CD4-positive, alpha-beta memory T cell (primary cell): ENCODE results near the gene FLT1. TPM values are rescaled to one million over a fixed set of nuclear protein-coding genes. Genes with fewer than 3 reads are reported as not detected.

Source experiments
- CTCF ChIA-PET: fragments of 350-600 bp; sonication (Branson Sonifier 250); formaldehyde crosslinking; loops from one replicate; lab custom pipeline; 2021; ENCODE audit warnings: inconsistent platforms; ENCODE audit not compliant: partially characterized antibody; lab: Charles Lee
- POLR2A ChIA-PET: fragments of 350-600 bp; sonication (Branson Sonifier 250); formaldehyde crosslinking; loops from one replicate; lab custom pipeline; 2021; ENCODE audit not compliant: partially characterized antibody; lab: Charles Lee
- DNase-seq, 5 donors: peaks; one replicate each; pipeline versions ENCODE4 v3.0.0 to v3.0.0-alpha.2; 2020 to 2022; ENCODE audit warnings: mixed read lengths in 1 of 5
- H3K27ac ChIP-seq: one replicate; pipeline ENCODE4 v1.7.0; 2013; ENCODE audit warnings: low read depth, low read length
- H3K27me3 ChIP-seq: 2 replicates; pipeline ENCODE4 v1.7.0; 2013; ENCODE audit warnings: mild to moderate bottlenecking, low read length, moderate library complexity; ENCODE audit not compliant: insufficient read depth
- H3K36me3 ChIP-seq: 2 replicates; pipeline ENCODE4 v1.7.0; 2013; ENCODE audit warnings: mild to moderate bottlenecking, low read length, moderate library complexity; ENCODE audit not compliant: insufficient read depth
- H3K4me1 ChIP-seq: 2 replicates; pipeline ENCODE4 v1.7.0; 2013; ENCODE audit warnings: mild to moderate bottlenecking, low read length, moderate library complexity; ENCODE audit not compliant: insufficient read depth
- H3K4me3 ChIP-seq, 2 donors: one replicate each; pipeline ENCODE4 v1.7.0; 2013; ENCODE audit warnings: low read length in 2 of 2, mild to moderate bottlenecking in 1 of 2
- H3K9me3 ChIP-seq, 2 donors: one replicate each; pipeline ENCODE4 v1.7.0; 2013; ENCODE audit warnings: low read length in 2 of 2, control low read depth in 1 of 2; ENCODE audit not compliant: control insufficient read depth in 1 of 2
- H3K27ac Mint-ChIP-seq, 7 donors: one replicate each; pipeline ENCODE4 v1.8.0; 2020 to 2021; ENCODE audit warnings: mixed read lengths in 7 of 7, mild to moderate bottlenecking in 6 of 7, inconsistent platforms in 3 of 7, moderate library complexity in 3 of 7
- H3K27me3 Mint-ChIP-seq, 2 donors: one replicate each; pipeline ENCODE4 v1.8.0; 2020 to 2021; ENCODE audit warnings: mixed read lengths in 2 of 2
- H3K36me3 Mint-ChIP-seq, 2 donors: one replicate each; pipeline ENCODE4 v1.8.0; 2020 to 2021; ENCODE audit warnings: mixed read lengths in 2 of 2, inconsistent platforms in 1 of 2, mild to moderate bottlenecking in 1 of 2
- H3K4me1 Mint-ChIP-seq, 4 donors: one replicate each; pipeline ENCODE4 v1.8.0; 2020 to 2021; ENCODE audit warnings: mixed read lengths in 4 of 4, mild to moderate bottlenecking in 1 of 4
- H3K4me3 Mint-ChIP-seq, 8 donors: one replicate each; pipeline ENCODE4 v1.8.0; 2020 to 2021; ENCODE audit warnings: mixed read lengths in 8 of 8, mild to moderate bottlenecking in 7 of 8, moderate library complexity in 6 of 8, inconsistent platforms in 3 of 8
- H3K9me3 Mint-ChIP-seq, 8 donors: one replicate each; pipeline ENCODE4 v1.8.0; 2020 to 2021; ENCODE audit warnings: mixed read lengths in 8 of 8, mild to moderate bottlenecking in 5 of 8, inconsistent platforms in 3 of 8, moderate library complexity in 1 of 8
- intact Hi-C: fragments of 100-400 bp; cut with micrococcal nuclease; formaldehyde crosslinking; loops from one replicate; pipeline ENCODE4 v1.15.1; 2023
- polyA plus RNA-seq, 2 donors: library from polyadenylated mRNA; unstranded; fragments of 300-500 nt; fragmentation: Illumina TruSeq; gene quantifications; one replicate each; pipeline ENCODE4 v1.2.3, GENCODE V29; 2021
- total RNA-seq, 2 experiments: library from RNA; stranded (reverse); gene quantifications; one replicate each; pipeline ENCODE4 v1.2.3, GENCODE V29; 2021

FLT1 gene
- total and polyA plus RNA-seq, 4 experiments from 2014 or later = 0.15 to 0.26 (median 0.25) TPM; not detected in 1

GRCh38 chr13:28425793-28426192 is 69.1 kb downstream of the FLT1 start:
- H3K36me3 Mint-ChIP-seq = peaks cover 0 to 3% of the 10 kb centered on the region in 2 donors
- Histone ChIP-seq H3K9me3 (no peaks in the 10 kb centered on the region), H3K27me3 (no peaks in the 10 kb centered on the region), H3K4me1 (peaks cover 9% of the 10 kb centered on the region), H3K36me3 (no peaks in the 10 kb centered on the region), H3K27ac (no peak overlapping the region), H3K4me3 (no peak overlapping the region)
- H3K4me1 Mint-ChIP-seq = peaks cover 7 to 12% (median 9%) of the 10 kb centered on the region in 4 donors
- H3K4me3 Mint-ChIP-seq = no peak overlapping the region
- H3K27me3 Mint-ChIP-seq = peaks cover 7 to 10% of the 10 kb centered on the region in 2 donors
- H3K27ac Mint-ChIP-seq = no peak overlapping the region
- CTCF ChIA-PET = interaction anchor here (0.9 kb wide), 1 partner anchor 109 kb away, joined by 3 read pairs; no protein-coding TSS in a partner anchor
- no peaks in the 10 kb centered on the region for H3K9me3 Mint-ChIP-seq
- POLR2A ChIA-PET = no interaction called here
- no peak for DNase-seq
- intact Hi-C loops = no loop called here

GRCh38 chr13:28424541-28424940 is 70.4 kb downstream of the FLT1 start:
- Histone ChIP-seq H3K4me3 (no peak overlapping the region), H3K27me3 (no peaks in the 10 kb centered on the region), H3K27ac (no peak overlapping the region), H3K9me3 (no peaks in the 10 kb centered on the region), H3K4me1 (peaks cover 9% of the 10 kb centered on the region), H3K36me3 (no peaks in the 10 kb centered on the region)
- H3K4me3 Mint-ChIP-seq = no peak overlapping the region
- peaks cover 0 to 3% of the 10 kb centered on the region in 2 donors for H3K36me3 Mint-ChIP-seq
- ChIA-PET CTCF (no interaction called here), POLR2A (no interaction called here)
- H3K27ac Mint-ChIP-seq = no peak overlapping the region
- H3K9me3 Mint-ChIP-seq = no peaks in the 10 kb centered on the region
- no peak for DNase-seq
- H3K27me3 Mint-ChIP-seq = peaks cover 7 to 10% of the 10 kb centered on the region in 2 donors
- H3K4me1 Mint-ChIP-seq = peaks cover 7 to 12% (median 9%) of the 10 kb centered on the region in 4 donors
- intact Hi-C loops = no loop called here

GRCh38 chr13:28423010-28423409 is 71.9 kb downstream of the FLT1 start:
- H3K4me1 ChIP-seq = peaks cover 9% of the 10 kb centered on the region
- DNase-seq = no peak
- H3K27ac Mint-ChIP-seq = no peak overlapping the region
- no peaks in the 10 kb centered on the region for H3K27me3 ChIP-seq
- H3K27me3 Mint-ChIP-seq = peaks cover 7 to 11% of the 10 kb centered on the region in 2 donors
- no peaks in the 10 kb centered on the region for H3K36me3 ChIP-seq
- peaks cover 0 to 3% of the 10 kb centered on the region in 2 donors for H3K36me3 Mint-ChIP-seq
- no peak overlapping the region for H3K4me3 ChIP-seq
- intact Hi-C loops = no loop called here
- peaks cover 7 to 12% (median 9%) of the 10 kb centered on the region in 4 donors for H3K4me1 Mint-ChIP-seq
- H3K9me3 Mint-ChIP-seq = no peaks in the 10 kb centered on the region
- POLR2A ChIA-PET = no interaction called here
- no peak overlapping the region for H3K27ac ChIP-seq
- CTCF ChIA-PET = no interaction called here
- no peaks in the 10 kb centered on the region for H3K9me3 ChIP-seq
- H3K4me3 Mint-ChIP-seq = peak overlapping the region in 2 of 8 donors; percentile 30 to 40

- Mint-ChIP-seq H3K27ac (no peak overlapping the region), H3K4me3 (no peak overlapping the region), H3K27me3 (peaks cover 9 to 14% of the 10 kb centered on the region in 2 donors), H3K4me1 (peaks cover 7 to 12% (median 9%) of the 10 kb centered on the region in 4 donors), H3K9me3 (no peaks in the 10 kb centered on the region), H3K36me3 (peaks cover 0 to 3% of the 10 kb centered on the region in 2 donors)
- CTCF ChIA-PET = no interaction called here
- DNase-seq = no peak
- H3K36me3 ChIP-seq = no peaks in the 10 kb centered on the region
- H3K27me3 ChIP-seq = no peaks in the 10 kb centered on the region
- H3K27ac ChIP-seq = no peak overlapping the region
- no peak overlapping the region for H3K4me3 ChIP-seq
- intact Hi-C loops = no loop called here
- POLR2A ChIA-PET = no interaction called here
- peaks cover 9% of the 10 kb centered on the region for H3K4me1 ChIP-seq
- H3K9me3 ChIP-seq = no peaks in the 10 kb centered on the region
Observed at GRCh38 chr13:28421676-28422410, 73.1 kb downstream of the FLT1 start.

- no peak overlapping the region for H3K4me3 ChIP-seq
- CTCF ChIA-PET = no interaction called here
- intact Hi-C loops = no loop called here
- H3K36me3 Mint-ChIP-seq = no peaks in the 10 kb centered on the region
- H3K27me3 ChIP-seq = no peaks in the 10 kb centered on the region
- no peaks in the 10 kb centered on the region for H3K36me3 ChIP-seq
- no peak overlapping the region for H3K27ac Mint-ChIP-seq
- POLR2A ChIA-PET = no interaction called here
- no peak overlapping the region for H3K4me3 Mint-ChIP-seq
- peaks cover 8 to 12% of the 10 kb centered on the region in 2 donors for H3K27me3 Mint-ChIP-seq
- peaks cover 7 to 12% (median 9%) of the 10 kb centered on the region in 4 donors for H3K4me1 Mint-ChIP-seq
- H3K9me3 Mint-ChIP-seq = no peaks in the 10 kb centered on the region
- no peaks in the 10 kb centered on the region for H3K9me3 ChIP-seq
- no peak for DNase-seq
- H3K27ac ChIP-seq = no peak overlapping the region
- peaks cover 9% of the 10 kb centered on the region for H3K4me1 ChIP-seq
Observed at GRCh38 chr13:28420704-28421103, 74.2 kb downstream of the FLT1 start.

- no peak for DNase-seq
- ChIA-PET POLR2A (no interaction called here), CTCF (no interaction called here)
- Histone ChIP-seq H3K36me3 (no peaks in the 10 kb centered on the region), H3K4me3 (no peak overlapping the region), H3K27ac (no peak overlapping the region), H3K27me3 (no peaks in the 10 kb centered on the region), H3K9me3 (no peaks in the 10 kb centered on the region), H3K4me1 (no peaks in the 10 kb centered on the region)
- intact Hi-C loops = no loop called here
- Mint-ChIP-seq H3K4me1 (no peaks in the 10 kb centered on the region), H3K27ac (no peak overlapping the region), H3K27me3 (peaks cover 4 to 6% of the 10 kb centered on the region in 2 donors), H3K9me3 (no peaks in the 10 kb centered on the region), H3K36me3 (no peaks in the 10 kb centered on the region), H3K4me3 (no peak overlapping the region)
Observed at GRCh38 chr13:28415994-28416421, 78.9 kb downstream of the FLT1 start.

GRCh38 chr13:28413999-28414398 is 80.9 kb downstream of the FLT1 start:
- ChIA-PET POLR2A (no interaction called here), CTCF (interaction anchor here (1.1 kb wide), 1 partner anchor 13 kb away, joined by 3 read pairs; no protein-coding TSS in a partner anchor)
- H3K4me1 Mint-ChIP-seq = no peaks in the 10 kb centered on the region
- intact Hi-C loops = no loop called here
- H3K36me3 Mint-ChIP-seq = no peaks in the 10 kb centered on the region
- H3K9me3 ChIP-seq = no peaks in the 10 kb centered on the region
- peaks cover 4% of the 10 kb centered on the region for H3K27me3 ChIP-seq
- H3K4me3 Mint-ChIP-seq = no peak overlapping the region
- no peak overlapping the region for H3K27ac ChIP-seq
- H3K4me1 ChIP-seq = no peaks in the 10 kb centered on the region
- peaks cover 8% of the 10 kb centered on the region in 2 donors for H3K27me3 Mint-ChIP-seq
- H3K9me3 Mint-ChIP-seq = no peaks in the 10 kb centered on the region
- no peak overlapping the region for H3K27ac Mint-ChIP-seq
- DNase-seq = no peak
- H3K4me3 ChIP-seq = no peak overlapping the region
- no peaks in the 10 kb centered on the region for H3K36me3 ChIP-seq
